ENCODE measurements around the gene PKLR.
"Not testable (repeated sequence)": the region's sequence is repeated elsewhere in the genome, so short reads cannot be mapped to it uniquely, and the experiment has no call there.

PKLR gene

DNA sequence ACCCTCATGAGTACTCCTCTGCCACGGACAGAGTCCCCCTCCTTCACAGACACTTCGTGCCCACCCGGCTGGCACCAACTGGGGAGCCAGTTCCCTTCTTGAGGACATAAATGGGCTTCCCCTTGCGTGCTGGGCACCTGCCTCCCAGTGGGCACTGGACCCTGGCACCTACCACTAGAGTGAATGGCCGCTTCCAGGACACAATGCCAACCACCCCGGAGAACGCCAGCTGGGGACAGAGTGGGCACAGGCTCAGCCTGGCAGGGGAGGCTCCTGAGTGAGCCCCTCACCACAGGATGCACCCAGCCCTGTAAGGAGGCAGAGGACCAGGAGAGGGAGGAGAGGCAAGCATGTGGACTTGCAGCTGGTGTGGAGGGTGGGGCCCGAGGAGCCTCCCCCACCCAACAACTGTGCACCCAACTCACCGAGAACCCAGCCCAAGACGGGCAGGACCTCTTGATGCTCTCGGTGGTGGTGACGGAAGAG lies 47.0 kb downstream of the PKLR start:
- no peak for DNase-seq

DNA sequence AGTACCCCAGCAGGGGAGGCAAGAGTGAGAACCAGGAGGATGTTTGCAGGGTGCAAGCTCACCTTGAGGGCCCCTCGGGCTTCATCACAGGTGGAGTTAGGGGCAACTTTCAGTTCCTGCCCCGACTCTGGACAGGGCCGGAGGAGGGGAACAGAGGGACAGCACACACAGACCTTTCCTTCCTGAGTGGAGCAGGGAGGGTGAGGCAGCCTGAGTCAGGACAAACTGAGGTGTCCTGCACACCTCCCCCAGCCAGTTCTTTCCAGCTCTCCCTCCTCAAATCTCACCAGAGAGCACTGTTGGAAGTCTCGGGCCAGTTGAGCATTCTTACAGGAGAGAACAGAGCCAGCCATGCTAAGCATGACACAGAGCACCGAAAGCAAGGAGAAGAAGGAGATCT lies 47.4 kb downstream of the PKLR start:
- no peak for DNase-seq

- no peak for DNase-seq
Measured at GRCh38 chr1:155253208-155253607, 48.0 kb downstream of the PKLR start.

DNA sequence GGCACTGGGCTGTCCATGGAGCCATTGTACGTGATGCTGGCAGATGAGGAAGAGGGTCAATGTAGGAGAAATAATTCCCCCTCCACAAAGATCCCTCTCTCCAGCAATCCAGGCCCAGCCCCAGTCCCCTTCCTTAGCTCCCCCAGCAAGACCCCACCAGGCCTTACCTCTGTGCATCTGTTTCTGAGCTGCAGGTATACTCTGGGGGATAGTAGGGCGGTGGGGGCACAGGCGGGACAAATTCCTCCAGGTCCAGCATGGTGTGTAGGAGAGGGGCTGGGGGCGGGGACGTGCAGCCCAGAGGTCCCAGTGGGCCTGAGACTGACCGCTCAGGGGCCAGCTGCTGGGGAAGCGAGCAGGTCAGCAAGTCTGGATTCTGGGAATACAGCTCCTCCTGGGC lies 49.7 kb downstream of the PKLR start:
- no peak for DNase-seq

GRCh38 chr1:155250633-155251449 lies 50.4 kb downstream of the PKLR start:
- DNase-seq: peak; percentile 95

GRCh38 chr1:155250246-155250632 lies 51.0 kb downstream of the PKLR start:
- peak; percentile 41 for DNase-seq

GRCh38 chr1:155247667-155248553 lies 53.3 kb downstream of the PKLR start:
- DNase-seq: no peak

DNA sequence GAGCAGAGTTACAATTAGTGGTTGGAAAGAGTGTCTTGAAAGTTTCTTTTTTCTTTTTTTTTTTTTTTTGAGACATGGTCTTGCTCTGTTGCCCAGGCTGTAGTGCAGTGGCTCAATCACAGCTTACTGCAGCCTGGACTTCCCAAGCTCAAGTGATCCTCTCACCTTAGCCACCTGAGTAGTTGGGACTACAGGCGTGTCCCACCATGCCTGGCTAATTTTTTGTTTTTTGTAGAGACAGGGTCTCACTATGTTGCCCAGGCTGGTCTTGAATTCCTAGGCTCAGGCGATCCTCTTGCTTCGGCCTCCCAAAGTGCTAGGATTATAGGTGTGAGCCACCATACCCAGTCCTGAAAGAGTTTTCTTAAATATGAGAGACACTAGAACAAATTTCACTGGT lies 54.4 kb downstream of the PKLR start:
- DNase-seq: not testable (repeated sequence)

GRCh38 chr1:155245163-155245524 lies 56.1 kb downstream of the PKLR start:
- DNase-seq: no peak

DNA sequence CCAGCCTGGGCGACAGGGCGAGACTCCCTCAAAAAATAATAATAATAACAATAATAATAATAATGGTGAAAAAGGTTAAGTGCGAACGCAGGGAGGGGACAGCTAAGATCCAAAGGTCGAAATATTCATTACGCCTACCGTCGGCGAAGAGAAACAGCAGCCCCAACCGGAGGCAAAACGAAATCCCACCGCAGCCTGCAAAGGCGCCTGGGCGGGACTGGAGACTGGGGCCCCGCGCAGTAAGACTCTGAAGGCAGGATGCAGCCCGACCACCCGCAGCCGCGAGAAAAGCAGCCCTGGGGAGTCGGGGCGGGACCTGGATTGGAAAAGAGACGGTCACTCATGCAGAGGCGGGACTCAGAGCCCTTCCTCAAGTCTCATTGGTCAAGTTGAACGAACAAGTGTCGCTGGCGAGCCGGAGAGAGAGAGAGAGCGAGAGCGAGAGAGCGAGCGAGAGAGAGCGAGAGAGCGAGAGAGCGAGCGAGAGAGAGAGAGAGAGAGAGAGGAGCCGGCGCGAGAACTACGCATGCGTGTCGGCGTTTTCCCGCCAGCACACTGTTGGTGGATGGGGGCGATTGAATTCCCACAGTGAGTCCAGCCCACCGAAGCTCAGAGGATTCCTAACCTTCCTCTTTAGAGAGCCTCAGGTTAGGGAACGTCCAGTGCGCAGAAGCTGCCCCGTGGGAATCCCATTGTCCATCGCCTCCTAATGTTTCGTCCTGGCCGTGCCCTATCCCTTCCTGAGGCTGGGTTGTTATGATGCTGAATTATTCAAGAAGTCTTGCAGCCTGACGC lies 56.7 kb downstream of the PKLR start:
- DNase-seq: peak; percentile 99

GRCh38 chr1:155242805-155243358 lies 58.4 kb downstream of the PKLR start:
- no peak for DNase-seq

DNA sequence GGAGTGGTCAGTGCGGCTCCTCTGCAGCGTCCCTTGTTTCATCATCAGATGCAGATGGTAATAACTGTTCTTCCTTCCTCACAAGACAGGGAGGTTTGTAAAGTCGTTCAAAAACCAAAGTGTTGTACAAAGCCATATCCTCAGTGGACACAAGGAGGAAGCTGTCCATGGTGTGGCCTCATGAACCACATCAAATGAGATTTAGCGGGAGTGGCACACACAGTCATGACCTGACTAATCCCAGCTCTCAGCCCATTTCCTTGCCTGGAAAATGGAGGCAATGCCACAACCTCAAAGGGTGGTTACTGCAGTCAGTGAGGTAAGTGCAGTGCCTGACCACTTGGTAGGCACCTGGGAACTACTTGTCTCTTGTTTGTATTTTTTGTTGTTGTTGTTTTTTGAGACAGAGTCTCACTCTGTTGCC lies 59.4 kb downstream of the PKLR start:
- DNase-seq: no peak

- peak; percentile 86 for DNase-seq
Measured at GRCh38 chr1:155241069-155241679, 60.1 kb downstream of the PKLR start.
